HG02970 (cell line): Measurements from ENCODE around the gene CCDC6.
A peak's percentile ranks its signal among the peaks of the same experiment; 100 is the strongest.

Experiments
- ATAC-seq: cut with Tn5 transposase; IDR thresholded peaks from one replicate; pipeline ENCODE4 v1.9.1; 2021; ENCODE audit warnings: mild to moderate bottlenecking, moderate library complexity, moderate number of reproducible peaks; ENCODE audit not compliant: unreplicated experiment, low FRiP score

CCDC6 gene

GRCh38 chr10:59857049-59857448, 49.3 kb downstream of the CCDC6 start:
- no peak for ATAC-seq

- no peak for ATAC-seq
These were observed 50.3 kb downstream of the CCDC6 start for GRCh38 chr10:59856104-59856503.

- no peak for ATAC-seq
These were observed 51.8 kb downstream of the CCDC6 start for GRCh38 chr10:59854571-59854970.

GRCh38 chr10:59852670-59853069, 53.7 kb downstream of the CCDC6 start:
- ATAC-seq = no peak

GRCh38 chr10:59851864-59852263, 54.5 kb downstream of the CCDC6 start:
- ATAC-seq = no peak

GRCh38 chr10:59847888-59848287, 58.5 kb downstream of the CCDC6 start:
- ATAC-seq = no peak

GRCh38 chr10:59847326-59847725, 59.0 kb downstream of the CCDC6 start:
- no peak for ATAC-seq

GRCh38 chr10:59844436-59844835, 61.9 kb downstream of the CCDC6 start:
- ATAC-seq = no peak

GRCh38 chr10:59843748-59844147, 62.6 kb downstream of the CCDC6 start:
- ATAC-seq = no peak

- no peak for ATAC-seq
These were observed 66.8 kb downstream of the CCDC6 start for GRCh38 chr10:59839576-59839975.

GRCh38 chr10:59838085-59838789, 68.1 kb downstream of the CCDC6 start:
- no peak for ATAC-seq

- no peak for ATAC-seq
These were observed 72.5 kb downstream of the CCDC6 start for GRCh38 chr10:59833810-59834209.

- ATAC-seq = no peak
These were observed 73.8 kb downstream of the CCDC6 start for GRCh38 chr10:59832506-59832905.

GRCh38 chr10:59831658-59832503, 74.5 kb downstream of the CCDC6 start:
- ATAC-seq = no peak

GRCh38 chr10:59830601-59831259, 75.6 kb downstream of the CCDC6 start:
- ATAC-seq = no peak

- peak; percentile 64 for ATAC-seq
These were observed 76.8 kb downstream of the CCDC6 start for GRCh38 chr10:59829601-59830000.

- ATAC-seq = no peak
These were observed 77.3 kb downstream of the CCDC6 start for GRCh38 chr10:59829024-59829423.

- ATAC-seq = no peak
These were observed 80.4 kb downstream of the CCDC6 start for GRCh38 chr10:59825932-59826331.

- no peak for ATAC-seq
These were observed 82.6 kb downstream of the CCDC6 start for GRCh38 chr10:59823751-59824150.

- ATAC-seq = no peak
These were observed 83.2 kb downstream of the CCDC6 start for GRCh38 chr10:59823111-59823510.

GRCh38 chr10:59820471-59820870, 85.9 kb downstream of the CCDC6 start:
- no peak for ATAC-seq
